Measurements from ENCODE around the gene BUD31. TPM values are rescaled to one million over a fixed set of nuclear protein-coding genes. Genes with fewer than 3 reads are reported as not detected.

The BUD31 gene
- total and polyA plus RNA-seq, 2 experiments from 2014 or later = 77.1 to 247 TPM

DNA sequence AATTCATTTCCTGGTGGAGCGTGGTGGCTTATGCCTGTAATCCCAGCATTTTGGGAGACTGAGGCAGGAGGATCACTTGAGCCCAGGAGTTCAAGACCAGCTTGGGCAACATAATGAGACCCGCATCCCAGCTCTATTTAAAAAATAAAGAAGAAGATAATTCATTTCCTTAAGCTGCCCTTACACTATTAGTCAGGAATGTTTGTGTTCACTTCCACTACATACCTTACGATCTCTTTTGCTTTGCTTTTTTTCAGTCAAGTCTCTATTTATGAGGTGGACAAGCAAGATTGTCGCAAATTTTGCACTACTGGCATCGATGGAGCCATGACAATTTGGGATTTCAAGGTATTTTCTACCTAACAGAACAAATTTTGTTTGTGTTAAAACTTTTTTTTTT is 45.5 kb upstream of the BUD31 start:
- Histone ChIP-seq H3K9me2 (ENCODE audit: insufficient read depth) (no peaks in the 10 kb centered on the region), H3K4me3 (no peak overlapping the region), H2AFZ (no peak overlapping the region), H3K79me2 (replicated peaks; ENCODE audit: insufficient read depth) (no peaks in the 10 kb centered on the region), H4K20me1 (replicated peaks; ENCODE audit: insufficient read depth) (0 out of 2 replicates have a peak, but pooled peaks cover 5% of the 10 kb centered on the region), H3K27me3 (ENCODE audit: insufficient read depth) (no peaks in the 10 kb centered on the region), H3K4me1 (ENCODE audit: insufficient read depth) (peaks cover 5% of the 10 kb centered on the region), H3K36me3 (ENCODE audit: insufficient read depth) (peaks cover 23% of the 10 kb centered on the region), H3K27ac (ENCODE audit: low read depth) (no peak overlapping the region; the same call in 1 of the 2 replicates), H3K4me2 (no peak overlapping the region), H3F3A (replicated peaks; ENCODE audit: low read depth) (0 out of 2 replicates have a peak, but pooled peaks cover 6% of the 10 kb centered on the region)
- Mint-ChIP-seq H3K27ac (no peak overlapping the region), H3K9me3 (no peaks in the 10 kb centered on the region), H3K27me3 (ENCODE audit: insufficient read depth, low read depth, poor library complexity) (peaks cover 8% of the 10 kb centered on the region), H3K4me3 (no peak overlapping the region), H3K36me3 (ENCODE audit: low read depth) (peaks cover 52% of the 10 kb centered on the region), H3K4me1 (peaks cover 22% of the 10 kb centered on the region)
- DNase-seq (ENCODE audit: low spot score) = no peak
- no peak for TF ChIP-seq NANOG (IDR thresholded peaks at IDR 0.05; ENCODE audit: borderline replicate concordance)
- TF ChIP-seq ZNF114 (CRISPR knock-in tag; IDR thresholded peaks at IDR 0.05) = no peak
- TF ChIP-seq, protein P1, sequence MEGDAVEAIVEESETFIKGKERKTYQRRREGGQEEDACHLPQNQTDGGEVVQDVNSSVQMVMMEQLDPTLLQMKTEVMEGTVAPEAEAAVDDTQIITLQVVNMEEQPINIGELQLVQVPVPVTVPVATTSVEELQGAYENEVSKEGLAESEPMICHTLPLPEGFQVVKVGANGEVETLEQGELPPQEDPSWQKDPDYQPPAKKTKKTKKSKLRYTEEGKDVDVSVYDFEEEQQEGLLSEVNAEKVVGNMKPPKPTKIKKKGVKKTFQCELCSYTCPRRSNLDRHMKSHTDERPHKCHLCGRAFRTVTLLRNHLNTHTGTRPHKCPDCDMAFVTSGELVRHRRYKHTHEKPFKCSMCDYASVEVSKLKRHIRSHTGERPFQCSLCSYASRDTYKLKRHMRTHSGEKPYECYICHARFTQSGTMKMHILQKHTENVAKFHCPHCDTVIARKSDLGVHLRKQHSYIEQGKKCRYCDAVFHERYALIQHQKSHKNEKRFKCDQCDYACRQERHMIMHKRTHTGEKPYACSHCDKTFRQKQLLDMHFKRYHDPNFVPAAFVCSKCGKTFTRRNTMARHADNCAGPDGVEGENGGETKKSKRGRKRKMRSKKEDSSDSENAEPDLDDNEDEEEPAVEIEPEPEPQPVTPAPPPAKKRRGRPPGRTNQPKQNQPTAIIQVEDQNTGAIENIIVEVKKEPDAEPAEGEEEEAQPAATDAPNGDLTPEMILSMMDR (conservative IDR thresholded peaks at IDR 0.05; ENCODE audit: low read depth in 2 of 2) = no peak
- TF ChIP-seq EZH2phosphoT487 (IDR thresholded peaks at IDR 0.05; ENCODE audit: unreplicated experiment) = no peak
- no peak for TF ChIP-seq JUNB (IDR thresholded peaks at IDR 0.05; ENCODE audit: unreplicated experiment)
- TF ChIP-seq, protein P2, sequence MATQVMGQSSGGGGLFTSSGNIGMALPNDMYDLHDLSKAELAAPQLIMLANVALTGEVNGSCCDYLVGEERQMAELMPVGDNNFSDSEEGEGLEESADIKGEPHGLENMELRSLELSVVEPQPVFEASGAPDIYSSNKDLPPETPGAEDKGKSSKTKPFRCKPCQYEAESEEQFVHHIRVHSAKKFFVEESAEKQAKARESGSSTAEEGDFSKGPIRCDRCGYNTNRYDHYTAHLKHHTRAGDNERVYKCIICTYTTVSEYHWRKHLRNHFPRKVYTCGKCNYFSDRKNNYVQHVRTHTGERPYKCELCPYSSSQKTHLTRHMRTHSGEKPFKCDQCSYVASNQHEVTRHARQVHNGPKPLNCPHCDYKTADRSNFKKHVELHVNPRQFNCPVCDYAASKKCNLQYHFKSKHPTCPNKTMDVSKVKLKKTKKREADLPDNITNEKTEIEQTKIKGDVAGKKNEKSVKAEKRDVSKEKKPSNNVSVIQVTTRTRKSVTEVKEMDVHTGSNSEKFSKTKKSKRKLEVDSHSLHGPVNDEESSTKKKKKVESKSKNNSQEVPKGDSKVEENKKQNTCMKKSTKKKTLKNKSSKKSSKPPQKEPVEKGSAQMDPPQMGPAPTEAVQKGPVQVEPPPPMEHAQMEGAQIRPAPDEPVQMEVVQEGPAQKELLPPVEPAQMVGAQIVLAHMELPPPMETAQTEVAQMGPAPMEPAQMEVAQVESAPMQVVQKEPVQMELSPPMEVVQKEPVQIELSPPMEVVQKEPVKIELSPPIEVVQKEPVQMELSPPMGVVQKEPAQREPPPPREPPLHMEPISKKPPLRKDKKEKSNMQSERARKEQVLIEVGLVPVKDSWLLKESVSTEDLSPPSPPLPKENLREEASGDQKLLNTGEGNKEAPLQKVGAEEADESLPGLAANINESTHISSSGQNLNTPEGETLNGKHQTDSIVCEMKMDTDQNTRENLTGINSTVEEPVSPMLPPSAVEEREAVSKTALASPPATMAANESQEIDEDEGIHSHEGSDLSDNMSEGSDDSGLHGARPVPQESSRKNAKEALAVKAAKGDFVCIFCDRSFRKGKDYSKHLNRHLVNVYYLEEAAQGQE (IDR thresholded peaks at IDR 0.05; ENCODE audit: unreplicated experiment) = no peak
- TF ChIP-seq EZH2 (IDR thresholded peaks at IDR 0.05; ENCODE audit: low read depth, unreplicated experiment) = no peak
- TF ChIP-seq POLR2AphosphoS5 (IDR thresholded peaks at IDR 0.05; ENCODE audit: low read depth) = no peak
- TF ChIP-seq CREB1 (CRISPR knock-in tag; IDR thresholded peaks at IDR 0.05; ENCODE audit: low read depth) = no peak
- TF ChIP-seq STAT1 (IDR thresholded peaks at IDR 0.05; ENCODE audit: unreplicated experiment) = no peak
- TF ChIP-seq, protein P3, sequence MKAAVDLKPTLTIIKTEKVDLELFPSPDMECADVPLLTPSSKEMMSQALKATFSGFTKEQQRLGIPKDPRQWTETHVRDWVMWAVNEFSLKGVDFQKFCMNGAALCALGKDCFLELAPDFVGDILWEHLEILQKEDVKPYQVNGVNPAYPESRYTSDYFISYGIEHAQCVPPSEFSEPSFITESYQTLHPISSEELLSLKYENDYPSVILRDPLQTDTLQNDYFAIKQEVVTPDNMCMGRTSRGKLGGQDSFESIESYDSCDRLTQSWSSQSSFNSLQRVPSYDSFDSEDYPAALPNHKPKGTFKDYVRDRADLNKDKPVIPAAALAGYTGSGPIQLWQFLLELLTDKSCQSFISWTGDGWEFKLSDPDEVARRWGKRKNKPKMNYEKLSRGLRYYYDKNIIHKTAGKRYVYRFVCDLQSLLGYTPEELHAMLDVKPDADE (IDR thresholded peaks at IDR 0.05) = no peak
- TF ChIP-seq ZNF331 (CRISPR knock-in tag; IDR thresholded peaks at IDR 0.05; ENCODE audit: low read depth) = no peak
- TF ChIP-seq, protein P4, sequence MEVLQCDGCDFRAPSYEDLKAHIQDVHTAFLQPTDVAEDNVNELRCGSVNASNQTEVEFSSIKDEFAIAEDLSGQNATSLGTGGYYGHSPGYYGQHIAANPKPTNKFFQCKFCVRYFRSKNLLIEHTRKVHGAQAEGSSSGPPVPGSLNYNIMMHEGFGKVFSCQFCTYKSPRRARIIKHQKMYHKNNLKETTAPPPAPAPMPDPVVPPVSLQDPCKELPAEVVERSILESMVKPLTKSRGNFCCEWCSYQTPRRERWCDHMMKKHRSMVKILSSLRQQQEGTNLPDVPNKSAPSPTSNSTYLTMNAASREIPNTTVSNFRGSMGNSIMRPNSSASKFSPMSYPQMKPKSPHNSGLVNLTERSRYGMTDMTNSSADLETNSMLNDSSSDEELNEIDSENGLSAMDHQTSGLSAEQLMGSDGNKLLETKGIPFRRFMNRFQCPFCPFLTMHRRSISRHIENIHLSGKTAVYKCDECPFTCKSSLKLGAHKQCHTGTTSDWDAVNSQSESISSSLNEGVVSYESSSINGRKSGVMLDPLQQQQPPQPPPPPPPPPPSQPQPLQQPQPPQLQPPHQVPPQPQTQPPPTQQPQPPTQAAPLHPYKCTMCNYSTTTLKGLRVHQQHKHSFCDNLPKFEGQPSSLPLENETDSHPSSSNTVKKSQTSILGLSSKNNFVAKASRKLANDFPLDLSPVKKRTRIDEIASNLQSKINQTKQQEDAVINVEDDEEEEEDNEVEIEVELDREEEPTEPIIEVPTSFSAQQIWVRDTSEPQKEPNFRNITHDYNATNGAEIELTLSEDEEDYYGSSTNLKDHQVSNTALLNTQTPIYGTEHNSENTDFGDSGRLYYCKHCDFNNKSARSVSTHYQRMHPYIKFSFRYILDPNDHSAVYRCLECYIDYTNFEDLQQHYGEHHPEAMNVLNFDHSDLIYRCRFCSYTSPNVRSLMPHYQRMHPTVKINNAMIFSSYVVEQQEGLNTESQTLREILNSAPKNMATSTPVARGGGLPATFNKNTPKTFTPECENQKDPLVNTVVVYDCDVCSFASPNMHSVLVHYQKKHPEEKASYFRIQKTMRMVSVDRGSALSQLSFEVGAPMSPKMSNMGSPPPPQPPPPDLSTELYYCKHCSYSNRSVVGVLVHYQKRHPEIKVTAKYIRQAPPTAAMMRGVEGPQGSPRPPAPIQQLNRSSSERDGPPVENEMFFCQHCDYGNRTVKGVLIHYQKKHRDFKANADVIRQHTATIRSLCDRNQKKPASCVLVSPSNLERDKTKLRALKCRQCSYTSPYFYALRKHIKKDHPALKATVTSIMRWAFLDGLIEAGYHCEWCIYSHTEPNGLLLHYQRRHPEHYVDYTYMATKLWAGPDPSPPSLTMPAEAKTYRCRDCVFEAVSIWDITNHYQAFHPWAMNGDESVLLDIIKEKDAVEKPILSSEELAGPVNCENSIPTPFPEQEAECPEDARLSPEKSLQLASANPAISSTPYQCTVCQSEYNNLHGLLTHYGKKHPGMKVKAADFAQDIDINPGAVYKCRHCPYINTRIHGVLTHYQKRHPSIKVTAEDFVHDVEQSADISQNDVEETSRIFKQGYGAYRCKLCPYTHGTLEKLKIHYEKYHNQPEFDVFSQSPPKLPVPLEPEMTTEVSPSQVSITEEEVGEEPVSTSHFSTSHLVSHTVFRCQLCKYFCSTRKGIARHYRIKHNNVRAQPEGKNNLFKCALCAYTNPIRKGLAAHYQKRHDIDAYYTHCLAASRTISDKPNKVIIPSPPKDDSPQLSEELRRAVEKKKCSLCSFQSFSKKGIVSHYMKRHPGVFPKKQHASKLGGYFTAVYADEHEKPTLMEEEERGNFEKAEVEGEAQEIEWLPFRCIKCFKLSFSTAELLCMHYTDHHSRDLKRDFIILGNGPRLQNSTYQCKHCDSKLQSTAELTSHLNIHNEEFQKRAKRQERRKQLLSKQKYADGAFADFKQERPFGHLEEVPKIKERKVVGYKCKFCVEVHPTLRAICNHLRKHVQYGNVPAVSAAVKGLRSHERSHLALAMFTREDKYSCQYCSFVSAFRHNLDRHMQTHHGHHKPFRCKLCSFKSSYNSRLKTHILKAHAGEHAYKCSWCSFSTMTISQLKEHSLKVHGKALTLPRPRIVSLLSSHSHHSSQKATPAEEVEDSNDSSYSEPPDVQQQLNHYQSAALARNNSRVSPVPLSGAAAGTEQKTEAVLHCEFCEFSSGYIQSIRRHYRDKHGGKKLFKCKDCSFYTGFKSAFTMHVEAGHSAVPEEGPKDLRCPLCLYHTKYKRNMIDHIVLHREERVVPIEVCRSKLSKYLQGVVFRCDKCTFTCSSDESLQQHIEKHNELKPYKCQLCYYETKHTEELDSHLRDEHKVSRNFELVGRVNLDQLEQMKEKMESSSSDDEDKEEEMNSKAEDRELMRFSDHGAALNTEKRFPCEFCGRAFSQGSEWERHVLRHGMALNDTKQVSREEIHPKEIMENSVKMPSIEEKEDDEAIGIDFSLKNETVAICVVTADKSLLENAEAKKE (CRISPR knock-in tag; IDR thresholded peaks at IDR 0.05) = no peak
- ATAC-seq = no peak
